Measurements from ENCODE around the gene SLC38A2.
A peak's percentile ranks its signal among the peaks of the same experiment; 100 is the strongest.

SLC38A2 gene

DNA sequence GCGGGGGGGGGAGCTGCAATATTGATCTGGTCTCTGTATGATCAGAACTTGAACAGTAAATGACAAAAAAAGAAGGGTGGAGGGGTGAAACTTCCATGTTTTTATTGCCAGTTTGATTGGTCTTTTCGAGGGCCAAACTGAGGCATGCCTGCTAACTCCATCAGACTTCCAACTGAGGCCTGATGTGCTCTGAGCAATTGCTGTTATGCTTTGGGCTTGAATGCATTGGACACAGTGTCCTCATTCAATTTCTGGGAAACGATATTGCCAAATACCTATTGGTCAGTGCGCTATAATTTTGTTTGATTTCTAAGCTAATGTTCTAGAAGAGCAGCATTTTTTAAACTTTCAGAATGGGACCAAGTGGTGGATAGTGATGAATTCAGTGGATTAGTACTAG lies 2.1 kb upstream of the SLC38A2 start:
- DNase-seq (ENCODE audit: low spot score): no peak

DNA sequence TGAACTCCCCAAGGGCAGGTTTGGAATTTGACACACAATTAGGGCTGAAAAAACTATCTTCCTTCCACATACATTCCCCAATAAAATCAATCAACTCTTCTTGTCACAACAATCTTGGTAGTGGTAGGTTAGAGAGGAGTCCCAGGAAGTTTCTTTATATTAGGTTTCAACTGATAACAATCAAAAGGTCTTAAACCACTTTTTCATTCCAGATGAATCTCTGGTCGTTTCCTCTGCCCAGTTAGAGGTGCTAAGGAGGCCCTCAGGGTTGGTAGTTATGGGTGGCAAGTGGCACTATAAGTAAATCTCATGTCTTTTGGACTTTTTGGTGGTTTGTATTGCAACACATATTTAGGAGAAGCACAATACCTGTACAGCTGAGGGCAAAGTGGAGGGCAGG lies 1.7 kb upstream of the SLC38A2 start:
- no peak for DNase-seq (ENCODE audit: low spot score)

GRCh38 chr12:46373301-46374296 lies 1.0 kb upstream of the SLC38A2 start:
- DNase-seq (ENCODE audit: low spot score): peak; percentile 54

DNA sequence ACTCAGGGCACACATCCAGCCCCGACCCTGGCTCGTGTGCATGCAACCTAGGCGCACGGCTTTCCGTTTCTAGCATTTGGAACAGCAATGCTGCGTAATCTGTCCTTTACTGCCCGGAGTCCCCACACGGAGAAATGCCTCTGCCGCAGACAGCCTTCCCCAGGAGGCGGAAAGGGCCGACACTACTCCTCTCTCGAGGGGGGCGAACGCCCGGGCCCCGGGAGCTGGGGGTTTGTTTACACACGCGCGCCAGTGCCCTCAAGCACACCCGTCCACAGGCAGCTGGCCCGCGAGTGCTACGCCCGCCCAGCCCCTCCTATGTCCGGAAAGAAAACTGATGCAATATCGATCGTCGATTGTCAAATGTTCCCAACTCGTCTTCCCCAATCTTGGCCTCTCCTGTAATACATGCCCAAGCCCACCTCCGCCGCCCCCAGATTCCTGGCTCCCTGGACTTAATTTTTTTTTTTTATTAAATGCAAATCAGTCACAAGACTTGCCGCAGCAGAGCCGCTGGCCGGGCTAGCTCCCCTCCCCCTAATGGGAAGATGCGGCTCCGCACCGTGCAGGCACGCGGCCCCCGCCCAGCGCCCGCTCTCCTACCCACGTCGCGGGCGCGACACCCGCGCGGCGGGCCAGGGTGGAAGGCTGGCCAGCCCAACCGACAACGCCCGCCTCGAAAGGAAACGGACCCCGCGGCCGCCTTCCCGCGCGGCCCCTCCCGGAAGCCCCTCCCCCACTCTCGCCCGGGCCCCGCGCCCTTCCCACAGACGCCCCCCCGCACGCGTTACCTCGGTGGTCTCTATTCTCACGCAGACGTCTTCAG lies 642 bp downstream of the SLC38A2 start:
- DNase-seq (ENCODE audit: low spot score): peak; percentile 65

DNA sequence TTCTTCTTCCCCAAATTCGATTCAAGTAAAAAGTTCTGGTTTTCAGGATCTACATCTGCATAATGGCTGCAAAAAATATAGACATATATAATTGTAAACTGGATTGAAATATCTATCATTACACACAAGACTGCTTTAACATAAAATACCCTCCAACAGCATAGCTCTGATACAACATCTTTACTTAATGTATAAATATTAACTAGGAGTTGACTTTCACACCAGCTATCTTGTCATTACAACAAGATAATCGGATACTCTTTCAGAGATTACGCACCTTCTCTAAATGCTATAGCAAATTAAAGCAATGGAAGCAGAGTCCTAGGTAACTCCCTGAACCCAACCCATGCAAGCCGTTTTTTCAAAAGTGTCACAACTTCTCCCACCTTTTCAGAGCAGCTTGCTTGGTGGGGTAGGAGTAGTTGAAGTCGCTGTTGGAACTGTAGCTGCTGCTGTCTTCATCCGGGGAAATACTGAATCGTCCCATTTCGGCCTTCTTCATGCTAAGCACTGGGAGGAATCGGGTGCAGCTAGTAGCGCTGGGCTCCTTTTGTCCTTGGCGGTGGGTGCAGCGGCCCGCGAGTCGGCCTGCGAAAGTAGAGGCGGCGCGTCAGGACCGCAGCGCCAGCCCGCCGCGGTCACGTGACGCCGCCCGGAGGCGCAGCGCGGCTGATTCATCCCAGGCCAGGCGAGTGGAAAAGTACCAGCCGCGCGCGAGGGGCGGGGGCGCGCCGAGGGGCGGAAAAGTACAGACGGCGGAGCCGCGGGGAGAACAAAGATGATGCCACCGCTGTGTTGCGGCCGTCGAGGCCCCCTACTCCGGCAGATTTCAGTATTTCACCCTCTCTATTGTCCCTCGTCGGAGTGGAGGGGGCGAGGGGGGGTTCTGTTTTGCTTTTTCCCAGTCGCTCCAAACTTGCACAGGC lies 1.5 kb downstream of the SLC38A2 start:
- peak; percentile 84 for DNase-seq (ENCODE audit: low spot score)

DNA sequence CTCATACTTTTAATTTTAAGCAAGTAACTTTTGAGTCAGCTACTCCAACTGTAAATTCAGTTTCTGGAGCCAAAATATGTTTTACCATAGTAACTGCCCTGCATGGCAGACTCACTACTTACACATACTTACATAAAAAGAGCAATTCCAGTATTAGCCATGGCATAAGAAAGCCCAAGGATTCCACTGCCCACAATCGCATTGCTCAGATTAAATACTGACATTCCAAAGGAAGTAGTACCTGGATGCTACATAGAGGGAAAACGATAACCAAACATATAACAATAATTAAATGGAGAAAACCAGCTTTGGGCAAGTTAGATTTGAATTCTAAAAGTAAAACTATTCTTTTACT lies 2.2 kb downstream of the SLC38A2 start:
- no peak for DNase-seq (ENCODE audit: low spot score)

DNA sequence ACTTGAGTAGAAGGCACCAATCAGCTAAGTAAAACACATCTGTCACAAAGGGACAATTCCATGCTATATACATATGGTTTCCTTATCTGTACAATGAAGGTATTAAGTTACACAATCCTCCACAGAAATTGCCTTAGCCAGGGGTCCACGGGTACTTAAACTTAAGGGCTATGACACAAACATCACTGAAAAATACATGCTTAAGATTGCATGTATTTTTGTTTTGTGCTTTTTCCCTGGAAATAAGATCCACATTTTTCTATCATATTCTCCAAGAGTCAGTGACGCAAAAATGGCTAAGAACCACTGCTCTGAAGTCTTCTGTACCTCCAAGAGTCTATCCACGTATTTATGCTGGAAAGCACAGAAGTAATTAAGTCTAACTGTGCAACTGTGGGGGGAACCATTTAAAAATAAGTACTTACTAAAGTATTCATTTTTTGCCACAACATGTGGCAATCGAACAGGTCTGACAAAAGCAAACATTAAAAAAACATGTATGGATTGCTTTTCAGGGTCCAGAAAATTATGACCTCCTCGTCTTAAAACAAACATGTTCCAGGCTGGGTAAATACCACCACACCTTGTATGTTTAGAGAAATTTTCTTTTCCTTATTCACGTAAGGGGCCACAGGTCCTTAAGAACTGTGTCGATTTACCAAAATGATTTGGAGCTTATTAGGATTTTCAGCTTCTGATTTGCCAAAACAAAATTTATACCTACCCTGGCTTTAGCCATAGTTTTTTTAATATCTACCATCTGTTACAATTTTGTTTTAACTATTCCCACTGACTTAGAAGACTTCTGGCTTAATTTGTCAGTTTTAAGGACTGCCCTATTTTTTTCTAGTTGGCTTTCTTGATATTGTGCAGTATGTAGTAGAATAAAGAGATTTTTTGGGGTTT lies 2.8 kb downstream of the SLC38A2 start:
- DNase-seq (ENCODE audit: low spot score): no peak

DNA sequence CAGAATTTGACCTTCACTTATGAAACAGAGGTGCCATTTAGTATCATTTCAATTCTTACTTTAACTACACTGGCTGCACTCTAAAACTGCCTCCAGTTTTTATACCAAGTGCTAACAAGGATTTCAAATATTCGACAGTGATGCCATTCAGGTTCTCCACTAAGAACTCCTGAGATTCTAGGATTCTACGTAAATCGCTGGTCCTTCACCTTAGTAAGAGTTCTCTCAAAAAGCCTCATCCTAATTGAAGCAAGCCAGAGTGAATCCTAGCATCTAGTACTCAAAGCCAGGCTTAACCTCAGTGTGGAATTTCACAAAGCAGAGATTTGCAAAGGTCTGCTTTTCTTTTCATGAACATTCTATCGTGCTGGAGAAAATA lies 3.5 kb downstream of the SLC38A2 start:
- DNase-seq (ENCODE audit: low spot score): no peak

DNA sequence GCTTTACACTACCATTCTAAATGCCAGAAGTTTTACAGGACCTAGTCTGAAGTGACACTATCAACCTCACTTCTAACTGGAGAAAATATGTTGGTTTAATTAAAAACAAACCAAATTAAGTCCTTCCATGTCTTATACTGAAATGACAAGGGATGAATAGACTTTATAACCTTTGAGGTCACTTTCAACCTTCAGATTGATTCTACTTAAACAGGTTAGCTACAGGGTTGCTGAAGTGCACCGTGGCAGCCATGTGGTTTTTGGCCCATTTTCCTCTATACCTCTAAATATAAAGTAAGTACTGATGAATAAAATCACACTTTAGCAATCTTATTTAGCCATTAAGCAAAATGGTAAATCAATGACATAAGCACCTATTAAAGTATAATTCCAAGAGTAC lies 3.9 kb downstream of the SLC38A2 start:
- no peak for DNase-seq (ENCODE audit: low spot score)

GRCh38 chr12:46368138-46368537 lies 4.4 kb downstream of the SLC38A2 start:
- DNase-seq (ENCODE audit: low spot score): no peak

GRCh38 chr12:46367351-46368029 lies 5.1 kb downstream of the SLC38A2 start:
- DNase-seq (ENCODE audit: low spot score): no peak

GRCh38 chr12:46366771-46367170 lies 5.8 kb downstream of the SLC38A2 start:
- no peak for DNase-seq (ENCODE audit: low spot score)

- DNase-seq (ENCODE audit: low spot score): no peak
Measured at GRCh38 chr12:46365951-46366379, 6.6 kb downstream of the SLC38A2 start.

DNA sequence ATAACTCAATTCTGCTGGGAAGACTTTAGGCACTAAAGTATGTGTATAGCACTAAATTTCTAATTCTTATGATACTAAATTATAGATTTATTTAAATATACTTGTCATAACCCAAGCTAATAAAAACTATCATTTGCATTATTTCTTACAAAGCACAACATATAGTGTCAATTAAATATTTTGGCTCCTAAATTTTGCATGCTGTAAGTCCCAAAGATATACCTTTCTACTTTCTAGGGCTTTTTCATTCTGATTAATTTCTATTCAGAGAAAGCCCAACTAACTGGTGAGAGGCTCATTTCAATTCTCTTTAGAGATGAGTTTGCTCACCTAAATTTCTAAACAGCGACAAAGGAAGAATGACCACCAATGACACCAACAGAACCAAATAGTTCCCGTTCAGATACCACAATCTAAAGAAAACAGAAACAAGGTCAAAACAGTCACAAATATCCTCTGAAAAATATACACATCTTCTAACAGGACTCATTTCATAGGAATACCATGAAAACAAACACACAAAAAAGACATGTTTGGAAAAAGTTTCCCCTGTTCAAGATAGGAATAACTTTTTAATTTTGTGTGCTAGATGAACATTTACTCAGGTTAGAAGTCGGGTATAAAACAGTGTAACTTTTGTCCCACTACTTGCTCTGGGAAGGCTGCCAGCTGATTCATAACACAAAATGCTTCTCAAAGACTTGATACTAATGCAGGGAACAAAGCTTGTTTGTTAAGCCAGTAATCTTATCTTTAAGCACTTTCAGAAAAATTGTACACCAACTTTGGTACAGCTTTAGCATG lies 7.6 kb downstream of the SLC38A2 start:
- no peak for DNase-seq (ENCODE audit: low spot score)

DNA sequence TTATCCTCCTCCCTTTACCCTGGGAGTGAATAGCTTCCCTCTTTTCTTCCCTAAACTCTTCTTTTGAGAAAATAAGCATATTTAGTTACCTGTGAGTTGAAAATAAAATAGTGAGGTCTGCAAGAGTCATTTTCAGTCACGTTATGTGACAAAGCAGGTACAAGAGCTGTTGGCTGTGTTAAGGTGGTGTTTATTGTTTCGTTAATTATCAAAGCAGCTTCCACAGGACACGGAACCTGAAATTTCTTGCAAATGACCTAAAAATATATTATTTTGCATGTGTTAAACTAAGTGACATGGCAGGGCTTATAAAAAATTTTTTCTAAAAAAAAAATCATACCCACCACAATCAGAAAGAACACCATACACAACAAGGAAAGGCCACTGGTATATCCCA lies 8.3 kb downstream of the SLC38A2 start:
- DNase-seq (ENCODE audit: low spot score): no peak

DNA sequence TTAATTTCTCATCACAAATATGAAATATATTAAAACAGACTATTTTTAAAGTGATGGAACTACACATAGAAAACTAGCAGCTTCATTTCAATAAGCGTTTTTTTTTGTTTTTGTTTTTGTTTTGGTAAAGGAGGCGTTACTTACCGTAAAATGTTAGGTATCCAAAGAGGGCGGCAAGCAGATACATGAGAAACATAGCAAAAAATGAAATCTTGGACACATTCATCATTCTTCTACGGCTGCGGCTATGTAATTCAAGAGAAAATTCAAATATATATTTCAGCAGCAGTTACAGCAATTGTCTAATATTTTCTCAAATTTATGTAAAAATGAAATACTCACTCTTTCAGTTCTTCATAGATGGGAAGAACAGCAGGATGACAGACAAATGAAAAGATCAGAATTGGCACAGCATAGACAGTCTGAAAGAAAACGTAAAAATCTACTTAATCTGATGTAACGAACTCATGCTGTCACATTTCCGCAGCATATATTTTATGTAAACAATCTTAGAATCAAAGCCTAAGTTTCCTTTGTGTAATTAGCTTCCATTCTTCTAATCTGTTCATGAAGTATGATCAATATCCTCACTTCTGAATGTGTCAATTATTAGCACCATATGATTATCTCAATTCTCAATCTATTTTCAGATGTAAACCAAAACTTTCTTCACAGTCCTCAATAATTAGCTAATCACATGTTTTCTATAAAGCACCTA lies 8.8 kb downstream of the SLC38A2 start:
- no peak for DNase-seq (ENCODE audit: low spot score)

- DNase-seq (ENCODE audit: low spot score): no peak
Measured at GRCh38 chr12:46362895-46363581, 9.5 kb downstream of the SLC38A2 start.

DNA sequence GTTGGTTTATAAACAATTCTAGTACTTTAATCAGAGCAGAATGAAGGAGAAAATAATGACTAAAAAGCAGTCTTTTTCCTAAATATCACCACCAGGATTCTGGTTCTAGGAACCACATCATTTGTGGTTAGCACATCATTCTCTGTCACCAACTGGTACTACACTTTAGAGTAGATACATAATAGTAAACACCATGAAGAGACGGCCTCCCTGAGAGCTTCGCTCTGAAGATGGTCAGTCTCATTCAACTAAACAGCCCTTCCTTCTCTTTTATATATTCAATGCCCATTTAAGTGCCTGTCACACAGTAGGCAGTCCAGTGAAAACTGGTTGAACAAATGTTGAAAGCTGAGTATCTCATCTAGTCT lies 10.9 kb downstream of the SLC38A2 start:
- DNase-seq (ENCODE audit: low spot score): no peak

Data from hematopoietic multipotent progenitor cell treated with erythropoietin and hydrocortisone succinate and interleukin-3 and kit ligand, for 15 days (in vitro differentiated cells).